Amniotic stem cell (primary cell): ENCODE data around the gene DLL3.

Source experiments
- DNase-seq: peaks from one replicate; lab custom pipeline; 2025; lab: John Stamatoyannopoulos, UW

Gene DLL3

DNA sequence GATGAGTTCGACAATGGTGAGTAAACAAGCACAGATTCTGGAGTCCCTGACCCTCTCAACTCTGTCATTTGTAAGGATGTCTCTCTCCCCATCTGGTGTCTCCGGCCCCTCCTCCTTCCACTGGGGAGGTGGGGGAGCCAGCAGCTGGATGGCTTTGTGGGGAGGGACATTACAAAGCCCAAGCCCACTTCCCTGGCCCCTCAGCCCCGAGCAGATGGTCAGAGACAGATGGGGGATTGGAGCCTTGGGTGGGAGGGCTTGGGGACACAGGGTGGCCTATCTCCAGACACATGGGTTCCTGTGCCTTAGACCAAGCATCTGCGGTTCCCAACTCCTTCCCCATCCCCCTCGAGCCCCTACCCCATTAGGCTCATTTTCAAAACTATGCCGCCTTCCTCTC, 15.6 kb upstream of the DLL3 start:
- DNase-seq = no peak

DNA sequence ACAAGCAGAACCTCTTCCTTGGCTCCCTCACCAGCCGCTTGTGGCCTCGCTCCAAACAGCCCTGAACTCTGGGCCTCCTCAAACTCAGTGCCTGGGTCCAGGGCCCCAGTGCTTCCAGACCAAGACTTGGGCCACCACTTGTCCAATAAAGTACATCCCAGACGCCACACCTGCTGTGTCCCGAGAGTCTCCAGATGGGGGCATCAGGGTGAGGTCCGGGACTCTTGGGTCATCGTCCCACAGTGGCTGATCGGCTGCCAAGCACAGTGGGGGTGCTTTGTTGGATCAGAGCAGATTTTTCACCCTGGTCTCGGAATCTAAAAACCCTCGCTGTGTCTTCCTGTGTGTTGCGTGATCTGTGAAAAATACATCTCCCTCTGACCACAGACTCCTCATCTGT, 9.0 kb upstream of the DLL3 start:
- no peak for DNase-seq

DNA sequence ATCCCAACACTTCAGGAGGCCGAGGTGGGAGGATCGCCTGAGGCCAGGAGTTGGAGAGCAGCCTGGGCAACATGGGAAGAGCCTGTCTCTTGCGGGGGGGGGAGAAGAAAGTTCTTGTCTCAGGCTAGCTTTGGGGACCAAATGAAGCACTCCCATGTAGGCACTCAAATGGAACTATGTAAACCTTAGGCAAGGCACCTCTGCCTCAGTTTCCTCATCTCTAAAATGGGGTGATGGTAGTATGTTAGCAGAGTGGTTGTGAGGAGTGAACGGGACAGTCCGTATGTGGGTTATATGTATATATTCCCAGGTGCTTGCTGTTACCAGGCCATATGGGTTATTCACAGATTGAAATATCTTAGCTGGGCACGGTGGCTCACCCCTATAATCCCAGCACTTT, 6.5 kb upstream of the DLL3 start:
- no peak for DNase-seq

DNA sequence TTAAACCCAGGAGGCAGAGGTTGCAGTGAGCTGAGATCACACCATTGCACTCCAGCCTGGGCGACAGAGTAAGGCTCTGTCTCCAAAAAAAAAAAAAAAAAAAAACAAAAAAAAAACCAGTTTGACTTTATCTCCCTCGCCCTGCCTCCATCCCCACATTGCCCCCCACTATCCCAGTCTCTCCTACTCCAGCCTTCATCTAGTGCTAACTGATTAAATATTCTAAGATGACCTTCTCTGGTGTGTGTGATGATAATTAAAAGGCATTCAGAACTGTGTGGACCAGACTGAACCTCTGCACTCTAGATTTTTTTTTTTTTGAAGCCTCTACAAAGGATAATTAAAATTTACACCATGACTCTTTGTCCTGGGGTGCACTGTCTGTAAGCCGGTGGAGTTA, 6.0 kb upstream of the DLL3 start:
- DNase-seq = no peak

DNA sequence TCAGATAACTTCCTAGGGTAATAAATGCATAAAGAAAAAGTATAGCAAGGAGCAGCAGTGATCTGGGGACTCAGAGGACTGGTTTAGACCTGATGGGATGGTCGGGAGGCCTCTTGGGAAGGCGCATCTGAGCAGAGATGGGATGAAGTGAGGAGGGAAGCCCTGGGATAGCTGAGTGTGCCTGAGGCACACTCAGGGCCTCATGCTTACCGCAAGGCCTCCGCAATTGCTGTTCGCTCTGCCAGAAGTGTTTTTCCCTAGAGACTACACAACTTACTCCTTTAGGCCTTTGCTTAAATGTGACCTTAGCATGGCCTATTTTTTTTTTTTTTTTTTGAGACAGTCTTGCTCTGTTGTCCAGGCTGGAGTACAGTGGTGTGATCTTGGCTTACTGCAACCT, 4.1 kb upstream of the DLL3 start:
- DNase-seq = no peak

DNA sequence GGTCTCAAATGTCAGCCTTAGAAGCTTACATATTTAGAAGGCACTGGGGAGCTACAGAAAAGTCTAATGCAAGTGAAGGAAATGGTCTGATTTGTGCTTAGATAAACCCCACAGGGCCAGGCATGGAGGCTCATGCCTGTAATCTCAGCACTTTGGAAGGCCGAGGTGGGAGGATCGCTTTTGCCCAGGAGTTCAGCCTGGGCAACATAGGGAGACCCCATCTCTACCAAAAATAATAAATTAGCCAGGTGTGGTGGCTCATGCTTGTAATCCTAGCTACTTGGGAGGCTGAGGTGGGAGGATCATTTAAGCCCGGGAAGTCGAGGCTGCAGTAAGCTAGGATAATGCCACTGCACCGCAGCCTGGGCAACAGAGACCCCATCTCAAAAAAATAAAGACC, 2.7 kb upstream of the DLL3 start:
- DNase-seq = no peak

DNA sequence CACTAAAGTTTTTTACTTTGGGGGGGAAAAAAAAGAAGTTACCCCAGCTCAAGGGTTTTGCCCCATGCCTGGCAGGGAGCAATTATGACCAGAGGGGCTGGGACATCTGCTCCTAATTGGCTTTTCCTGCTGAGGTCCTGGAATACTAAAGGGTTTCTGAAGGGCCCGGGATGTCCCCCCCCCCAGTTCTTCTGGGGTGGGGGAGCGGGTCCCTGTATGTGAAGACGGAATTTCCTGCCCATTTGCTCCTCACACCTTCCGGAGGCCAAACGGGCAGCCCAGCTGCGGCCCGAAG, 1.1 kb upstream of the DLL3 start:
- DNase-seq = no peak

DNA sequence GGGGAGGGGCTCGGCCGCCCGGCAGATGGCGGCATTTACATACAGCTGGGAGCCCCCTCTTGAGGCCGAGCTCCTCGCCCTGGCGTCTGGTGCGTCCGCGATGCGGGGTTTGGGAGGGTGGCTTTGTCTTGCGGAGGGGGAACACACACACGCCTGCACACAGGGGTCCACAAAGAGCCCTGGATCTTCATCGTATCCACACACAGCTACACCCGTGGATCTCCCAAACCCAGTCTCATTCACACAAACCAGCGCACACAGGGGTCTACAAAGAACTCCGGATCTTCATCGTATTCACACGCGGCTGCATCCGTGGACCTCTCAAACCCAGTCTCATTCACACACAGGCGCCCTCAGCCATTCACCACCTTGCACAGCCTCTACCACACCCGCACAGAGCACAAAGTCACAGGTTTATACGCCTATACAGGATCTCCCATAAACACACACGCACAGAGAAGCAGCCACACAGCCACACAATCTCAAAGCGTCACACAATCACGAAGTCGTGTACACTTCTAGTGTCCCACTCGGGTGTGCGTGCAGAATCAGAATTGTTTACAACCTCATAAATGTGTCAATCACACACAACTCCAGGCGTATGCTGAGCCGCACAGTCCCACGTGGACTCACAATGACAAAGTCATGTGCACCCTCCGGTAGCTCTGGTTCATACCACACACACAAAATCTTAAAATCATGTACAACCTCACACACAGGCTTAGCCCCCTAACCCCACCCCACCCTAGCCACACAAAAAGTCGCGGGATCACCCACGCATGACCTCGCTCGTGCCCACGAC, 550 bp upstream of the DLL3 start:
- no peak for DNase-seq

DNA sequence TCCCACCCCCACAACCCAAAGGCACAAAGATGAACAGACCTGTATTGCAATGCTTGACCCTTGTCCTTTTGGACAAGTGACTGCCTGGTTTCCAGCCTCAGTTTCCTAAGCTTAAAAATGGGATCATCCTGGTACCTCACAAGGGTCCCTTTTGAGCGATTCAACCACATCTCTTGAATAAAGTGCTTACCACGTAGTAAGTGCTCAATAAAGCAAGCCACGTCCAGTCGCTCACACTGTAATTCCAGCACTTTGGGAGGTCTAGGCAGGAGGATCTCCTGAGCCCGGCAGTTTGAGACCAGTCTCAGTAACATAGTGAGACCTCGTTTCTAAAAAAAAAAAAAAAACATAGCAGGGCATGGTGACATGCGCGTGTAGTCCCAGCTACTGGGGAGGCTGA, 1.2 kb downstream of the DLL3 start:
- DNase-seq = no peak

DNA sequence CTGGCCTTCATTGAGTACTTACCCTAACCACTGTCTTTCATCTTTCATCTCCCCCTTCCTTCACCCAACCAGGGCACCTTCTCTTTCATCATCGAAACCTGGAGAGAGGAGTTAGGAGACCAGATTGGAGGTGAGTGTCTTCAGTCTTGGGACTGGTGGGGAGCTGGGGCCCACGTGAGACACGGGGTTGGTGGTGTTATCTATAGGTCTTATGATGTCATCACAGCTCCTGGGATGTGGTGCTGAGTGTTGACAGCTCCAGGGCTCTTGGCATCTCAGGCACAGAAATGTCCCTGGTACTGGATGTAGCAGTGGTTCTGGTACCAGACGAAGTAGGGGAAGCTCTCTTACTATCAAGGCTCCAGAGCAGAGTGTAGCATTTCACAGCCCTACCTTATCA, 1.8 kb downstream of the DLL3 start:
- no peak for DNase-seq

DNA sequence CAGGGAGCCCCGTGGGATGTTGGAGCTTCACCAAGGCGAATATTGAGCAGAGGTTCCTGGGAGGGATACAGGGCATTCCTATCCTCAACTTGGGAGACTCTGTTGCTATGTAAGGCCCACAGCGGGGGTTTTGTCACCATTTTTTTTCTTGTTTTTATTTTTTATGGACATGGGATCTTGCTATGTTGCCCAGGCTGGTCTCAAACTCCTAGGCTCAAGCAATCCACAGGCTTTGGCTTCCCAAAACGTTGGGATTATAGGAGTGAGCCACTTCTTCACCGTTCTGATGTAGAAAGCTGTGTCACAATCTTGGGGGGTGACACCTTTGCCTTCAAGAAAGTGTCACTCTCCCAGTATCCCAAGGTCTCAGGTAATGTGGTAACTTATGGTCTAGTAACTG, 2.6 kb downstream of the DLL3 start:
- no peak for DNase-seq

DNA sequence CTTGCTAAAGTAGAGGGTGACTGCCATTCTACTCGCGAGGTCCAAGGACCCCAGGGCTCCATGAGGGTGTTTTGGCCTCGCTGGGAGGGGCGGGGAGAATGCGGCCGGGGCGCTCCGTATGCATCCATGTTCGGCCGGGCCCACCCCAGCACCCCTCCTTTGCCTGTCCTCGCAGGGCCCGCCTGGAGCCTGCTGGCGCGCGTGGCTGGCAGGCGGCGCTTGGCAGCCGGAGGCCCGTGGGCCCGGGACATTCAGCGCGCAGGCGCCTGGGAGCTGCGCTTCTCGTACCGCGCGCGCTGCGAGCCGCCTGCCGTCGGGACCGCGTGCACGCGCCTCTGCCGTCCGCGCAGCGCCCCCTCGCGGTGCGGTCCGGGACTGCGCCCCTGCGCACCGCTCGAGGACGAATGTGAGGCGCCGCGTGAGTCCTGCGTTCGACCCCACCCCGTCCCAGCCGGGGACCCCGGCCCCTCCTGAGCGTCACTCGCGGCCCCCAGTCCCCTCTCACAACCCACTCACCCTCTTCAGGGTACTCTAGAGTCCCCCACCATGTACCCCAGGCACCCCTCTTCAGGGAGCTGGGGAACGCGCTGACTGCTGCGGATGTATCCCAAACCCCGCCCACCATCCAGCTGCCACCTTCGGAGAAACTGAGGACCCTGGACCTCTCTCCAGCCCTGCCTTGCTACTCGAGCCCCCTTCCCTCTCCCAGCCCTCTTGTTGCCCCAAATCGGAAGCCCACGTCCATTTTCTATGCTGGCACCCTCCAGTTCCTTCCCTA, 4.1 kb downstream of the DLL3 start:
- no peak for DNase-seq

DNA sequence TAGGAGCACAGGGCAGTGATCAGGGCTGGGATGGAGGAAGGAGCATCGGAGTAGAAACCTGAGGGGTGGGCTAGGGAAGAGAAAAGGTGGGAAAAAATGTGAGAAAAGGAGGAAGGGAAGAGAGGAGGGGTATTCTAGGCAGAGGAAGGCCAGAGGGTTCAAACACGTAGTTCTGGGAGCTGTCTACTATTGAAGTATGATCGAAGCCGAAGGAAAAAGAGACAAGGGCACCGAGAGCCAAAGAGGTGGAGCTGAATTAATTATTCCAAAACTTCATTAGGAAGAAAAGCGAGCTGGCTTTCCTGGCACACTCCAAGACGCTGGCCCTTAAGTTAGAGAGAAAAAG, 7.8 kb downstream of the DLL3 start:
- no peak for DNase-seq

DNA sequence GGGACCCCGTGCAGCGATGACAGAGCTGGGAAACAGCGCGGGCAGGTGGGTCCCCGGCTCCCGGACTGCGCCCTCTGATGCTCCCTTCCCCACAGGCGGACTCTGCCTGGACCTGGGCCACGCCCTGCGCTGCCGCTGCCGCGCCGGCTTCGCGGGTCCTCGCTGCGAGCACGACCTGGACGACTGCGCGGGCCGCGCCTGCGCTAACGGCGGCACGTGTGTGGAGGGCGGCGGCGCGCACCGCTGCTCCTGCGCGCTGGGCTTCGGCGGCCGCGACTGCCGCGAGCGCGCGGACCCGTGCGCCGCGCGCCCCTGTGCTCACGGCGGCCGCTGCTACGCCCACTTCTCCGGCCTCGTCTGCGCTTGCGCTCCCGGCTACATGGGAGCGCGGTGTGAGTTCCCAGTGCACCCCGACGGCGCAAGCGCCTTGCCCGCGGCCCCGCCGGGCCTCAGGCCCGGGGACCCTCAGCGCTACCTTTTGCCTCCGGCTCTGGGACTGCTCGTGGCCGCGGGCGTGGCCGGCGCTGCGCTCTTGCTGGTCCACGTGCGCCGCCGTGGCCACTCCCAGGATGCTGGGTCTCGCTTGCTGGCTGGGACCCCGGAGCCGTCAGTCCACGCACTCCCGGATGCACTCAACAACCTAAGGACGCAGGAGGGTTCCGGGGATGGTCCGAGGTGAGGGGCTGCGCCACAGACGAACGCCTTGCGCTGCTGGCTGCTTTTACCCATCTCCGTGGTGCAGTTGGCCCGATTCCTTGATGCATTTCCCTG, 8.4 kb downstream of the DLL3 start:
- DNase-seq = no peak

DNA sequence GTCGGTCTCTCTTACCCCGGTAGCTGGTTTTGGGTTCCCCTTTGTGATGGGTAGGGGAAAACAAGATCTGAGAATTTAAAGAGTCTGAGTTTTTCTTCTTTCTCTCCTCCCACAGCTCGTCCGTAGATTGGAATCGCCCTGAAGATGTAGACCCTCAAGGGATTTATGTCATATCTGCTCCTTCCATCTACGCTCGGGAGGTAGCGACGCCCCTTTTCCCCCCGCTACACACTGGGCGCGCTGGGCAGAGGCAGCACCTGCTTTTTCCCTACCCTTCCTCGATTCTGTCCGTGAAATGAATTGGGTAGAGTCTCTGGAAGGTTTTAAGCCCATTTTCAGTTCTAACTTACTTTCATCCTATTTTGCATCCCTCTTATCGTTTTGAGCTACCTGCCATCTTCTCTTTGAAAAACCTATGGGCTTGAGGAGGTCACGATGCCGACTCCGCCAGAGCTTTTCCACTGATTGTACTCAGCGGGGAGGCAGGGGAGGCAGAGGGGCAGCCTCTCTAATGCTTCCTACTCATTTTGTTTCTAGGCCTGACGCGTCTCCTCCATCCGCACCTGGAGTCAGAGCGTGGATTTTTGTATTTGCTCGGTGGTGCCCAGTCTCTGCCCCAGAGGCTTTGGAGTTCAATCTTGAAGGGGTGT, 9.1 kb downstream of the DLL3 start:
- DNase-seq = no peak

DNA sequence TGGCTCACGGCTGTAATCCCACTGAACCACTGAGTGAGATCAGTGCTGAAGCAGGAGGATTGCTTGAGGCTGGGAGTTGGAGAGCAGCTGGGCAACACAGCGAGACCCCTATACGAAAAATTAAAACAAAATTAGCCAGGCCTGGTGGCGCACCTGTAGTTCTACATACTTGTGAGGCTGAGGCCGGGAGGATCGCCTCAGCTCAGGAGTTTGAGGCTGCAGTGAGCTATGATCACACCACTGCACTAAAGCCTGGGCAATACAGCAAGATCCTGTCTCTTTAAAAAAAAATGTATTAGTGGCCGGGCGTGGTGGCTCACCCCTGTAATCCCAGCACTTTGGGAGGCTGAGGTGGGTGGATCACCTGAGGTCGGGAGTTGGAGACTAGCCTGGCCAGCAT, 9.9 kb downstream of the DLL3 start:
- DNase-seq = no peak

DNA sequence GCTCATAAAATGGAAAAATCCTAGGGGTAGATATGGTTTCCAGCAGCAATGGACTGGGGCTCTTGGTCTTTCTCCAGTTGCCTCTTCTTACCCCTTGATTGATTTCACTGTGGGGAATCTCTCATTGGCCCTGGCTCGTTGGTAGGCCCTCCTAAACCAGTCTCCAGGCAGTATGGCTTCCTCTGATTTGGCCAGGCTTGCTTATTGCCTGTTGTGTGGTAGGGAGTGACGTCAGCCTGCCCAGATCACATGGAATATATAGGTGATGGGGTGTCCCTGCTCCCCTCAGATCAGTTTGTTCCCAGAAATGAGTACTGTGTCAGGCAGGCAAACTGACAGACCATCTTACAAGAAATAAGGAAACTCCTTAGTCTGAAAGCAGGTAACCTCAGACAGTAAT, 10.5 kb downstream of the DLL3 start:
- DNase-seq = no peak

DNA sequence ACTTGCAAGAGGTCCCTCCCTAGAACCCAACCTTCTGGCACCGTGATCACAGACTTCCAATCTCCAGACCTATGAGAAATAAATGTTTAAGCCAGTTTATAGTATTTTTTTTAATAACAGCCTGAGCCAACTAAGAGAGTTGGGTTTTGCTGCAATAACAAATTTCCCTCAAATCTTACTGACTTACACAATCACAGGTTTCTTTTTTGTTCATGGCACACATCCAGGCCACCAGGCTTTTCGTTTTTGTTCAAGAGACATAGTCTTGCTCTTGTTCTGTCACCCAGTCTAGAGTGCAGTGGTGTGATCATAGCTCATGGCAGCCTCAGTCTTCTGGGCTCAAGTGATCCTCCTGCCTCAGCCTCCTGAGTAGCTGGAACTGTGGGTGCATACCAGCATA, 14.2 kb downstream of the DLL3 start:
- DNase-seq = no peak

DNA sequence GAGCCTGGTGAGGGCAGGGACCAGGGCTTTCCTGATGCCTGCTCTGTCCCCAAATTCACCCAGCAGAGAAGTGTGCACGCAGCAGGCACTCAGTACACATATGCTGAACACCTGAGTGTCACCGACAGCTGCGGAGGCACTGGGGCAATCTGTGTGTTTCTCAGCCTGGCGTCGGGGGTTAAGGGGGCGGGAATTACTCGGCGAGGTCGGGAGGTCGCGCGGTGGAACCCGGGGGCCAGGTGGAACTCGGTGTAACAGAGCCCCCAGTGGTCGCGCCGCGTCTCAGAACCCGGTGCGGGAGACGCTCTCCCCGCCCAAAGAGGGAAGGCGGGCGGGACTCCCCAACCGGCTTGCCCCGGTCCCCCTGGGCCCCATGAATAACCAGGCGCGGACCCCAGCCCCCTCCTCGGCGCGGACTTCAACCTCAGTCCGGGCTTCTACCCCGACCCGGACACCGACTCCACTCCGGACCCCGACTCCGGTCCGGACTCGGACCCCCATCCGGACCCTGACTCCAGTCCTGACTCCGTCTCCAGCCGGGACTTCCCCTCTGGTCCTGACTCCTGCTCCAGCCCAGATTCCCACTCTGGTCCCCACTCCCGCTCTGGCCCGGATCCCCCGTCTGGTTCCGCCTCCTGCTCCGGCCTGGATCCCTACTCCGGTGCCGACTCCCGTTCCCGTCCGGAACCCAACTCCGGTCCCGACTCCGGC, 16.2 kb downstream of the DLL3 start, which contains the start of gene SELENOV:
SELENOV (plus strand) TSS at position 300 of the 711 bp plus-strand sequence; CDS start at position 374, 74 bp downstream.
- DNase-seq = no peak

DNA sequence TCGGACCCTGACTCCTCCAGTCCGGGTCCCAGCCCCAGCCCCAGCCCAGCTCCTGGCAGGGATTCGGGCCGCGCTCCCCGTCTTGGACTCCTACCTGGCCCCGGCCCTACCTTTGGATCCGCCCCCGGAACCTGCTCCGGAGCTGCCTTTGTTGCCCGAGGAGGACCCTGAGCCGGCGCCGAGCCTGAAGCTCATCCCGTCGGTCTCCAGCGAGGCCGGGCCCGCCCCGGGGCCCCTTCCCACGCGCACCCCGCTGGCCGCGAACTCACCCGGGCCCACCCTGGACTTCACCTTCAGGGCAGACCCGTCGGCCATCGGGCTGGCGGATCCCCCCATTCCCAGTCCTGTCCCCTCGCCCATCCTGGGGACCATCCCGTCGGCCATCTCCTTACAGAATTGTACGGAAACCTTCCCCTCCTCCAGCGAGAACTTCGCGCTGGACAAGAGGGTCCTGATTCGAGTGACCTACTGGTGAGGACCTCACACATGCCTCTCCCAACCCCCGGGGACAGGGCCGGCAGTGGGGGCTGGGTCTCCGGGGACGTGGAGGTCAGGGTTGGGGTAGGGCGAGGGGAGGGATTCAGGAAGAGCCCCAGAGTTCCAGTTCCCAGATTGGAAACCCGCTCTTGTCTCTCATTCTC, 16.9 kb downstream of the DLL3 start:
- no peak for DNase-seq

DNA sequence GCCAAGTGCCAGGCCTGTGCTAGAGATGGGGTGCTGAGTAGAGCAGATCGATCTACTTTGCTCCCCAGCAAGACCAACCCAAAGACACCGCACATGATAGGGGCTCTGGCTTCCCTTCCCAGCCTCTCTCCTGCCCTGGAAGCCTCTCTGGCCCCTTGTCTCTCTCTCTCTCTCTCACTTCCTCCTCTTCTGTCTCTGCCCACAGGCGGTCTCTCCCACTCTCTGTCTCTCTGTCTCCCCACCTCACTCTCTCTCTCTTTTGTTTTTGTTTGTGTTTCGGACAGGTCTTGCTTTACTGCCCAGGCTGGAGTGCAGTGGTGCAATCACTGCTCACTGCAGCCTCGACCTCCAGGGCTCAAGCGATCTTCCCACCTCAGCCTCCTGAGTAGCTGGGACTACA, 17.5 kb downstream of the DLL3 start:
- no peak for DNase-seq

DNA sequence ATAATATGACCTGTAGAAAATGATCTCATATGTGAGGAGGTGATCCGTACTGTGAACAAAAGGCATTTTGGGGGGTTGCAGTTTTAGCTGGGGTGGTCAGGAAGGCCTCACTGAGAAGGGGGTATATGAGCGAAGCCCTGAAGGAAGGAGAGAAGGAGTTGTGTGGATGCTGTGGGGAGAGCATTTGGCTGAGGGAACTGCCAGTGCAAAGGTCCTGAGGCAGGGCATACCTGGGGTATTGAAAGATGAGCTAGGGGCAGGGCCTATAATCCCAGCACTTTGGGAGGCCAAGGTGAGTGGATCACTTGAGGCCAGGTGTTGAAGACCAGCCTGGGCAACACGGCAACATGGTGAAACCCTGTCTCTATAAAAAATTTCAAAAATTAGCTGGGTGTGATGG, 18.7 kb downstream of the DLL3 start:
- no peak for DNase-seq
